Measurements from ENCODE around the gene SKA1. TPM values are rescaled to one million over a fixed set of nuclear protein-coding genes. Genes with fewer than 3 reads are reported as not detected.

Gene SKA1
- polyA plus RNA-seq, 2 of the 4 experiments (the other 2 are of a cell fraction) = 12.5 to 24.3 TPM

DNA sequence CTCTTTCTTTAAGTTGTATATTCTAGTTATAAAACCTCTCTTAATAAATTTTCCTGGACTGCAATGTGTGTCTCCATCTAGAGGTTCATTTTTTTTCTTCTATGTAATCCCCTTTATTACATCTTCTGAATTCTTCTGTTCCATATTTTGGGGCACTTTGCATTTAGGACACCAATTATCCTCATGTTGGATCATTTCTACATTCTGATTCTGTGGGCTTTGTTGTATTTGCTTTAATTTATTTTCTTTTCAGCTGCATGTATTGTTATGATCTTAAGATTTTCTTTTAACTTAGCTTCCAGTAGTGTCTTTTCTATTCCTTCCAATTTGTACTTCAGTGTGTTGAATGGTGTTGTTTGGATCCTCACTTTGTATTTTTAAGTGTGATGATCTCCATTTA, 5.2 kb upstream of the SKA1 start:
- Histone ChIP-seq H3K4me3 (no peak overlapping the region), H3K4me2 (no peak overlapping the region), H3K4me1 (no peaks in the 10 kb centered on the region), H3K9me3 (0 out of 3 replicates have a peak, but pooled peaks cover 7% of the 10 kb centered on the region), H3K27ac (no peak overlapping the region)
- DNase-seq (ENCODE audit: low read depth in 1 of 2, low spot score in 1 of 2) (no peak), FAIRE-seq (no peak), ATAC-seq (no peak)
- POLR2A ChIA-PET = no interaction called here
- TF ChIP-seq HOXB5 (CRISPR knock-in tag; IDR thresholded peaks at IDR 0.05) = no peak
- TF ChIP-seq, protein P1, sequence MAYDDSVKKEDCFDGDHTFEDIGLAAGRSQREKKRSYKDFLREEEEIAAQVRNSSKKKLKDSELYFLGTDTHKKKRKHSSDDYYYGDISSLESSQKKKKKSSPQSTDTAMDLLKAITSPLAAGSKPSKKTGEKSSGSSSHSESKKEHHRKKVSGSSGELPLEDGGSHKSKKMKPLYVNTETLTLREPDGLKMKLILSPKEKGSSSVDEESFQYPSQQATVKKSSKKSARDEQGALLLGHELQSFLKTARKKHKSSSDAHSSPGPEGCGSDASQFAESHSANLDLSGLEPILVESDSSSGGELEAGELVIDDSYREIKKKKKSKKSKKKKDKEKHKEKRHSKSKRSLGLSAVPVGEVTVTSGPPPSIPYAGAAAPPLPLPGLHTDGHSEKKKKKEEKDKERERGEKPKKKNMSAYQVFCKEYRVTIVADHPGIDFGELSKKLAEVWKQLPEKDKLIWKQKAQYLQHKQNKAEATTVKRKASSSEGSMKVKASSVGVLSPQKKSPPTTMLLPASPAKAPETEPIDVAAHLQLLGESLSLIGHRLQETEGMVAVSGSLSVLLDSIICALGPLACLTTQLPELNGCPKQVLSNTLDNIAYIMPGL (CRISPR knock-in tag; IDR thresholded peaks at IDR 0.05; ENCODE audit: borderline replicate concordance) = no peak
- CTCF ChIA-PET = interaction anchor here (1.7 kb wide), 1 partner anchor 12 kb away, joined by 6 read pairs; no protein-coding TSS in a partner anchor

DNA sequence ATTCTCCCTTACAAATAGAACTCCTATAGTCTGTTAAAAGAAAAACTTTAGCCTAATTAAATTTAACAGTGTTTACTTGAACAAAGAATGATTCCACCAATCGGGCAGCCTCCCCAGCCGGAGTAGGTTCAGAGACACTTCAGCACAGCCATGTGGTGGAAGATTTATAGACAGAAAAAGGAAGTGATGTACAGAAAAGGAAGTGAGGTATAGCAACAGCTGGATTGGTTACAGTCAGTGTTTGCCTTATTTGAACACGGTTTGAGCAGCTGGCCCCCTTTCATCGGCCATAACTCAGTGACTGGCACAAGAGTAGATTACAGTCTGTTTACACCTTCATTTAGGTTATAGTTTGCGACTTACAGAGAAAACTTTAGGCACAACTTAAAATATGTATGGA, 2.1 kb upstream of the SKA1 start:
- FAIRE-seq (no peak), DNase-seq (ENCODE audit: low read depth in 1 of 2, low spot score in 1 of 2) (no peak), ATAC-seq (no peak)
- Histone ChIP-seq H3K4me3 (no peak overlapping the region), H3K4me1 (0 out of 3 replicates have a peak, but pooled peaks cover 5% of the 10 kb centered on the region), H3K4me2 (no peak overlapping the region), H3K9me3 (0 out of 3 replicates have a peak, but pooled peaks cover 7% of the 10 kb centered on the region), H3K27ac (no peak overlapping the region)
- TF ChIP-seq FOSB (CRISPR knock-in tag; IDR thresholded peaks at IDR 0.05) = no peak
- TF ChIP-seq, protein P1 (CRISPR knock-in tag; IDR thresholded peaks at IDR 0.05; ENCODE audit: borderline replicate concordance) = no peak
- TF ChIP-seq, protein P2, sequence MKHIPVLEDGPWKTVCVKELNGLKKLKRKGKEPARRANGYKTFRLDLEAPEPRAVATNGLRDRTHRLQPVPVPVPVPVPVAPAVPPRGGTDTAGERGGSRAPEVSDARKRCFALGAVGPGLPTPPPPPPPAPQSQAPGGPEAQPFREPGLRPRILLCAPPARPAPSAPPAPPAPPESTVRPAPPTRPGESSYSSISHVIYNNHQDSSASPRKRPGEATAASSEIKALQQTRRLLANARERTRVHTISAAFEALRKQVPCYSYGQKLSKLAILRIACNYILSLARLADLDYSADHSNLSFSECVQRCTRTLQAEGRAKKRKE (CRISPR knock-in tag; IDR thresholded peaks at IDR 0.05; ENCODE audit: low read depth) = no peak
- TF ChIP-seq, protein P3, sequence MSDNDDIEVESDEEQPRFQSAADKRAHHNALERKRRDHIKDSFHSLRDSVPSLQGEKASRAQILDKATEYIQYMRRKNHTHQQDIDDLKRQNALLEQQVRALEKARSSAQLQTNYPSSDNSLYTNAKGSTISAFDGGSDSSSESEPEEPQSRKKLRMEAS (IDR thresholded peaks at IDR 0.05) = no peak
- TF ChIP-seq, protein P4, sequence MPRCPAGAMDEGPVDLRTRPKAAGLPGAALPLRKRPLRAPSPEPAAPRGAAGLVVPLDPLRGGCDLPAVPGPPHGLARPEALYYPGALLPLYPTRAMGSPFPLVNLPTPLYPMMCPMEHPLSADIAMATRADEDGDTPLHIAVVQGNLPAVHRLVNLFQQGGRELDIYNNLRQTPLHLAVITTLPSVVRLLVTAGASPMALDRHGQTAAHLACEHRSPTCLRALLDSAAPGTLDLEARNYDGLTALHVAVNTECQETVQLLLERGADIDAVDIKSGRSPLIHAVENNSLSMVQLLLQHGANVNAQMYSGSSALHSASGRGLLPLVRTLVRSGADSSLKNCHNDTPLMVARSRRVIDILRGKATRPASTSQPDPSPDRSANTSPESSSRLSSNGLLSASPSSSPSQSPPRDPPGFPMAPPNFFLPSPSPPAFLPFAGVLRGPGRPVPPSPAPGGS (IDR thresholded peaks at IDR 0.05) = no peak
- no peak for TF ChIP-seq RNF2 (IDR thresholded peaks at IDR 0.05; ENCODE audit: borderline replicate concordance, low read depth)
- TF ChIP-seq, protein P5, sequence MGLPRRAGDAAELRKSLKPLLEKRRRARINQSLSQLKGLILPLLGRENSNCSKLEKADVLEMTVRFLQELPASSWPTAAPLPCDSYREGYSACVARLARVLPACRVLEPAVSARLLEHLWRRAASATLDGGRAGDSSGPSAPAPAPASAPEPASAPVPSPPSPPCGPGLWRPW (IDR thresholded peaks at IDR 0.05) = no peak
- no peak for TF ChIP-seq NR3C1 (IDR thresholded peaks at IDR 0.05)
- no peak for TF ChIP-seq ZNF302 (CRISPR knock-in tag; IDR thresholded peaks at IDR 0.05)
- no peak for TF ChIP-seq TFCP2L1 (CRISPR knock-in tag; IDR thresholded peaks at IDR 0.05)
- TF ChIP-seq JUNB (IDR thresholded peaks at IDR 0.05) = no peak
- no peak for TF ChIP-seq TP53 (CRISPR knock-in tag; IDR thresholded peaks at IDR 0.05)
- POLR2A ChIA-PET = no interaction called here
- WGBS (ENCODE audit: missing lambda C conversion rate) = 79% methylated on average over 5 of the region's 5 CpGs
- CTCF ChIA-PET = interaction anchor here (1.7 kb wide), 1 partner anchor 13 kb away, joined by 5 read pairs; no protein-coding TSS in a partner anchor

DNA sequence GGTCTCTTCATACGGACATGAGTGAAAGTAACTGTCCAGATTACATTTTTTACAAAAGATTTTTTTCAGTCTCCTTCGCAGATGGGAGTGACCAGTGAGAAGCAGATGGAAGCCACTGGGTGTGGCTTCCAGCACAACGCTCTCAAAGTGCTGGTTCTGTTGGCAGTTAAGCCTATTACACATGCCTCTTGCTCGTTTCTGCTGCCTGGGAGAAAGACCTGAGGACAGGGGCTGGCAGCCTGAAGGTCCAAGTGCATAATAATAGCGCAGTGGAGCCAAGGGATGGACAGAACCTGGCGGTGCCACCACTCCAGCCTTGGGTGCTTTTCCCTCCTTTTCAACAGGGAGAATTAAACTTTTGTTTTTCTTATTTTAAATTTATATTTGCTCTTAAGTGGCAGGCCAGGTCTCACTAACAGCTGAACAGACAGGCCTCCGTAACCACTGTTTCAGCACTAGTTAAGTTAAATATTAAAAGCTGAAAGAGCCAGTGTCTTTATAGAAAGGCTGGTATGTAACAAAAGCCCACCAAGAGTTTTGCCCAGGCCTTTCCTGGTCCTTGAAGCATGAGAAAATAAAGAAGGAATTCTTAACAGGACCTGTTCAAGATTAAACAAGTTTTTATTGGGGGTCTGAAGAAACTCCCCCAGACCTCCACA, 1.2 kb upstream of the SKA1 start:
- CTCF ChIA-PET = interaction anchor here (0.6 to 1.7 kb wide), 4 partner anchors 14 to 162 kb away, joined by 3 to 5 read pairs (median 5); no protein-coding TSS in a partner anchor
- POLR2A ChIA-PET = no interaction called here
- ATAC-seq = no peak

More for the DNA sequence above, 1.2 kb upstream of the SKA1 start:
- DNase-seq (ENCODE audit: low read depth in 1 of 2, low spot score in 1 of 2) (no peak), FAIRE-seq (no peak)
- Histone ChIP-seq H3K9me3 (0 out of 3 replicates have a peak, but pooled peaks cover 7% of the 10 kb centered on the region), H3K4me1 (0 out of 3 replicates have a peak, but pooled peaks cover 5% of the 10 kb centered on the region), H3K4me2 (peak overlapping the region; percentile 85; the same call in 2 of the 3 replicates), H3K4me3 (no peak overlapping the region), H3K27ac (no peak overlapping the region)
- TF ChIP-seq NR3C1 (IDR thresholded peaks at IDR 0.05) (no peak), ZSCAN20 (CRISPR knock-in tag; IDR thresholded peaks at IDR 0.05) (no peak), RCOR1 (IDR thresholded peaks at IDR 0.05; ENCODE audit: low read depth, low read length) (no peak), NPAS2 (CRISPR knock-in tag; IDR thresholded peaks at IDR 0.05; ENCODE audit: borderline replicate concordance) (no peak), RNF2 (IDR thresholded peaks at IDR 0.05; ENCODE audit: borderline replicate concordance, low read depth) (no peak), ZNF302 (CRISPR knock-in tag; IDR thresholded peaks at IDR 0.05) (no peak), PHF8 (IDR thresholded peaks at IDR 0.05; ENCODE audit: borderline replicate concordance, low read depth) (no peak)
- TF ChIP-seq, protein P6, sequence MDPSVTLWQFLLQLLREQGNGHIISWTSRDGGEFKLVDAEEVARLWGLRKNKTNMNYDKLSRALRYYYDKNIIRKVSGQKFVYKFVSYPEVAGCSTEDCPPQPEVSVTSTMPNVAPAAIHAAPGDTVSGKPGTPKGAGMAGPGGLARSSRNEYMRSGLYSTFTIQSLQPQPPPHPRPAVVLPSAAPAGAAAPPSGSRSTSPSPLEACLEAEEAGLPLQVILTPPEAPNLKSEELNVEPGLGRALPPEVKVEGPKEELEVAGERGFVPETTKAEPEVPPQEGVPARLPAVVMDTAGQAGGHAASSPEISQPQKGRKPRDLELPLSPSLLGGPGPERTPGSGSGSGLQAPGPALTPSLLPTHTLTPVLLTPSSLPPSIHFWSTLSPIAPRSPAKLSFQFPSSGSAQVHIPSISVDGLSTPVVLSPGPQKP (IDR thresholded peaks at IDR 0.05; ENCODE audit: low read depth, low read length) = no peak
- 80% methylated on average over 7 of the region's 7 CpGs for WGBS (ENCODE audit: missing lambda C conversion rate)
